Stimulated activated CD8-positive, alpha-beta memory T cell treated with anti-CD3 and anti-CD28 coated beads, Interleukin-7, amount 100 ng/mL, for 48 hours (primary cell): ENCODE measurements around the gene NDUFAF3.

Source experiments
- DNase-seq, 2 donors: peaks; one replicate each; pipeline ENCODE4 v3.0.0-alpha.2; 2020; ENCODE audit warnings: low read depth in 1 of 2; ENCODE audit errors: extremely low read depth in 1 of 2

NDUFAF3 gene

GRCh38 chr3:49021813-49022687 lies at the start of gene NDUFAF3:
TSS of gene NDUFAF3 (plus strand) at chr3:49022121. CDS start at chr3:49022145, 24 bp downstream.
- DNase-seq, result peak; percentile 86 to 88

GRCh38 chr3:48974076-48974864 lies 47.7 kb upstream of the NDUFAF3 start:
- no peak for DNase-seq

- DNase-seq, result no peak
Observed at GRCh38 chr3:48979451-48979850, 42.5 kb upstream of the NDUFAF3 start.

GRCh38 chr3:48980295-48980694 lies 41.6 kb upstream of the NDUFAF3 start:
- no peak for DNase-seq

GRCh38 chr3:48982016-48982415 lies 39.9 kb upstream of the NDUFAF3 start:
- DNase-seq, result no peak

GRCh38 chr3:48982686-48983085 lies 39.2 kb upstream of the NDUFAF3 start:
- DNase-seq, result no peak

- DNase-seq, result no peak
Observed at GRCh38 chr3:48983096-48983495, 38.8 kb upstream of the NDUFAF3 start.

GRCh38 chr3:48984663-48985062 lies 37.3 kb upstream of the NDUFAF3 start:
- no peak for DNase-seq

- DNase-seq, result no peak
Observed at GRCh38 chr3:48985831-48986376, 36.0 kb upstream of the NDUFAF3 start.

GRCh38 chr3:48989126-48989795 lies 32.7 kb upstream of the NDUFAF3 start:
- DNase-seq, result no peak

- peak; percentile 74 to 81 for DNase-seq
Observed at GRCh38 chr3:48989796-48990635, 31.9 kb upstream of the NDUFAF3 start, which contains the start of gene P4HTM. TSS of gene P4HTM (plus strand) at chr3:48990241. CDS start at chr3:48990257, 16 bp downstream.

- DNase-seq, result no peak
Observed at GRCh38 chr3:48990636-48991469, 31.1 kb upstream of the NDUFAF3 start.

- no peak for DNase-seq
Observed at GRCh38 chr3:48991851-48992545, 29.9 kb upstream of the NDUFAF3 start.

GRCh38 chr3:48993834-48994233 lies 28.1 kb upstream of the NDUFAF3 start:
- DNase-seq, result no peak

- DNase-seq, result no peak
Observed at GRCh38 chr3:48996640-48997039, 25.3 kb upstream of the NDUFAF3 start.

- no peak for DNase-seq
Observed at GRCh38 chr3:48997102-48997635, 24.8 kb upstream of the NDUFAF3 start.

GRCh38 chr3:48997714-48998637 lies 23.9 kb upstream of the NDUFAF3 start:
- no peak for DNase-seq
